LNCAP (cell line): ENCODE results near the gene KCNJ14.

Source experiments
- CTCF ChIP-seq: fragments of 450-650 bp; IDR thresholded peaks from 2 replicates; pipeline ENCODE4 v1.5.1; 2017; ENCODE audit warnings: mild to moderate bottlenecking

Gene KCNJ14

DNA sequence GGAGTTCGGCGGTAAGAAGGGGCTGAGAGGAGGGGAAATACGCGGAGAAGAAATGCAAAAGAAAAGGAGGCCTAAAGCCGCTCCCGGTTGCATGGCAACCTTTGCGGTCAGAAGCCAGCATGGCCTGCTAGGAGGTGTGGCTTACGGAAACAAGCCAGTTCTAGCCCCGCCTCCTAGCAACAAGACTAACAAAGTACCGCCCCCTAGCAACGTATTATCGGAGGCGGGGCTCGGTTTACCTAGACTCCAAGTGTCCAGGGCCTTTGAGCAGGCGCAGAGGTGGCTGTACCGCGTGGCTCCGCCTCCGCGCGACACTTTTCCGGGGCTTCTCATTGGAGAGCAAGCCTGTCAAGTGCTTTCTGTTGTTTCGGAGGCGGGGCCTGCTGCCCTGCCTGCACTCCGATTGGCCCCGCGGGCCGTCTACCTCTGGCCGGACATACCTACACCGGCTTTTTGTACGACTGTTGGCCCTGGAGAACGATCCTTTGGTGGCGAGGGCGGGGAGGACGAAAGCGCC lies 13.5 kb downstream of the KCNJ14 start:
- no peak for TF ChIP-seq CTCF

GRCh38 chr19:48469289-48469881 lies 14.0 kb downstream of the KCNJ14 start, which contains the start of gene CYTH2:
TSS of gene CYTH2 (plus strand) at chr19:48469369. CDS start at chr19:48469508, 139 bp downstream.
- TF ChIP-seq CTCF: no peak

DNA sequence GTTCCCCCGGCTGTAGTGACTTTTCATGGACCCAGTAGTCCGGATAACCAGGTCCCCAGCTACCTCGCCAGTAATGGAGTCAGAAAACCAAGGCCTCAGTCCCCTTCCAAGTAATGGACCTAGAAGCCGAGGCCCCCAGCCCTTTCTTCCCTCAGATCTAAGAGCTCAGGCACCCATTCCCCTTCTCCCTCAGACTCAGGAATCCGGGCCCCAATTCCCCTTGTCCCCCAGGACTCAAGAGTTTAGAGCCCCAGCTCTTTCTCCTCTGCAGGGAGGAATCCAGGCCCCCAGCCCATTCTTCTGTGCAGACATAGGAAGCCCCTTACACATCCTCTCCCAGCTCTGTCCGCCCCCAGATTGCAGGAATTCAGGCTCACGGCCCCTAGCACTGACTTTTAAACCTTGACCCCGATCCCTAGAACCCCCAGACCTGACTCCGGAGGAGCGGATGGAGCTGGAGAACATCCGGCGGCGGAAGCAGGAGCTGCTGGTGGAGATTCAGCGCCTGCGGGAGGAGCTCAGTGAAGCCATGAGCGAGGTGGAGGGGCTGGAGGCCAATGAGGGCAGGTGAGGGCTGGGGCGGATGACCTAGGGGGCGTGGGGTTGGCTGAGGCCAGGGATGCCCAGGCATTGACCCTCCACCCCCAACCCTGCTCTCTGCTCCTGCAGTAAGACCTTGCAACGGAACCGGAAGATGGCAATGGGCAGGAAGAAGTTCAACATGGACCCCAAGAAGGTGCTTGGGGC lies 14.7 kb downstream of the KCNJ14 start:
- TF ChIP-seq CTCF: no peak

DNA sequence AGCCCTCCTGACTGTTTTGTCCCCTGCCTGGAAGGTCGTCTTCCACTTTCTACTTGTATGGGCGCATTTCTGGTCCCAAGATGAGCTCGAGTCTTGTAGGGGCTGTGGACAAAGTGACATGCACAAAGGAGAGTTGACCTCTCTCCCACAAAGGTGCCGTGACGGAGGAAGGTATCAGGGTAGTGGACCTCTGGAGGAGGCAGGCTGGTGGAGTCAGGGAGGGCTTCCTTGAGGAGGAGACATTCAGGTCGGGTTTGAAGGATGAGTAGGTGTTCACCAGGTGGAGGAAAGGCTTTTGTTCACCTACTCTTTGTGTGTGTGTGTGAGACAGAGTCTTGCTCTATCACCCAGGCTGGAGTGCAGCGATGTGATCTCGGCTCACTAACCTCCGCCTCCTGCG lies 15.5 kb downstream of the KCNJ14 start:
- no peak for TF ChIP-seq CTCF

GRCh38 chr19:48471836-48472235 lies 16.5 kb downstream of the KCNJ14 start:
- TF ChIP-seq CTCF: no peak

DNA sequence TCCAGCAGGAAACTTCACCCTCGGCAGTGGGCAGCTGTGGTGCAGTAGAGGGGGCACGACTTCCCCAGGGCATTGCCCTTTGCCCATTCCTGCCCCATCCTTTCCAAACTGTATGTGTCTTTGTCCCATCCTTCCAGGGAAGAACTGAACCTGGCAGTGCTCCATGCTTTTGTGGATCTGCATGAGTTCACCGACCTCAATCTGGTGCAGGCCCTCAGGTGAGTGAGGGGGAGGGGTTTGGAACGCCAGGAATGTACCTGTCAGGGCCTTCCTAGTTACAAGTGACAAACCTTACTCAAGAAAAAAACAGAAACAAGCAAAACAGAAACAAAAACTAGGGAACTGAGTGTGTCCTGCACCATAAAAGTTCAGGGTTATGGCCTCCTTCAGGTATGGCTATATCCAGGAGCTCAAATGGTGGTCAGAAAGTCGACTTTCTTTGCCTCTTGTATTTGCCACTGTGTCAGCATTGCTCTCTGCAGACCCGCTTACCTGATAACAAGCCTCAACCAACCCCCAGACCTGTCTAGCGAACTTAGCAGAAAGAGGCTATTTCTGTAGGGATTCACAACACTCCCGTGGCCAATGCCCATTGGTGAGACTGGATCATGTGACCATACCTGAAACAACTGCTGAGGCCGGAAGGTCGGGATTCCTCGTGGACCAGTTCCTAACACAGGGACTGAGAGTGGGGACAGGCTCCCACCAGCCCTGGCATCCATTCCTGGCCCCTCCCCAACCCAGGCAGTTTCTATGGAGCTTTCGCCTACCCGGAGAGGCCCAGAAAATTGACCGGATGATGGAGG lies 18.0 kb downstream of the KCNJ14 start:
- no peak for TF ChIP-seq CTCF

DNA sequence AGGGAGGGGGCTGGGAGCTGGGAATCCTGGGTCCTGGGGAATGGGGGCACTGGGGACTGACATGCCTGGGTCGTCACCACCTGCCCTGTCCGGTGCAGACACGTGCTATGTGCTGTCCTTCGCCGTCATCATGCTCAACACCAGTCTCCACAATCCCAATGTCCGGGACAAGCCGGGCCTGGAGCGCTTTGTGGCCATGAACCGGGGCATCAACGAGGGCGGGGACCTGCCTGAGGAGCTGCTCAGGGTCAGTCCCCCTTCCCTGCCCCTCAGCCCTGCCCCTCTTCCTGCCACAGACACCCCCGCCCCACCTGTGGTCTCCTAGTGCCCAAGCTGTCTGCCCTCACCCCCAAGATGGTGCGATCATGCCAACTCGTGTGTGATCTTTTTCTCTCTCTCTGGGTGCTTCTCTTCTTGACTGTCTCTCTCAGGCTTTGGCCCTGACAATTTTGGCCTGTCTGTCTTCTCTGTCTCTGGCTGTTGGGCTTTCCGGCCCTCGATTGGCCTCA lies 18.8 kb downstream of the KCNJ14 start:
- TF ChIP-seq CTCF: no peak
